ENCODE data around the gene ATP6V0C. TPM values are rescaled to one million over a fixed set of nuclear protein-coding genes. Genes with fewer than 3 reads are reported as not detected.
A peak's percentile ranks its signal among the peaks of the same experiment; 100 is the strongest.
"Not testable (repeated sequence)": the region's sequence is repeated elsewhere in the genome, so short reads cannot be mapped to it uniquely, and the experiment has no call there.

Gene ATP6V0C
- total RNA-seq, 1 donor from 2014 or later = 313 TPM

DNA sequence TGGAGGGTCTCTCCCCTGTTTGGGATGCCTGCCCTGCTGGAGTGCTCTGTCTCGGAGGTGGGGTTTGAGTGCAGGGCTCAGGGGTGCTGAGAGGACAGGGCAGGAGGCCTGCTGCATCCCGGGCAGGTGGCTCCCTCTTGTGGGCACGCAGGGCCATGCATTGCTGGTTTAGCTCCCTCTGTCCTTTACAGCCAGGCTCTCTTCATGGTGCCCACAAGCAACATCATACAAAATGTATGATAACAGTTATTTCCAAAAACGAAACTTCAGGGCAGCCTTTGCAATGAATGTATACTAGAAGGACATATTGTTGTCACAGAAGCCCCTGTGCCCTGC, 47.0 kb downstream of the ATP6V0C start:
- H3K36me3 ChIP-seq; intact Hi-C loops (cut with DNase I); H3K27me3 ChIP-seq (ENCODE audit: low read depth); H3K27ac ChIP-seq; H3K4me1 ChIP-seq; H3K9me3 ChIP-seq; H3K4me3 ChIP-seq: not testable (repeated sequence)
- DNase-seq = peak; percentile 82
- peak; percentile 93 to 94 for ATAC-seq
- TF ChIP-seq, protein P1, sequence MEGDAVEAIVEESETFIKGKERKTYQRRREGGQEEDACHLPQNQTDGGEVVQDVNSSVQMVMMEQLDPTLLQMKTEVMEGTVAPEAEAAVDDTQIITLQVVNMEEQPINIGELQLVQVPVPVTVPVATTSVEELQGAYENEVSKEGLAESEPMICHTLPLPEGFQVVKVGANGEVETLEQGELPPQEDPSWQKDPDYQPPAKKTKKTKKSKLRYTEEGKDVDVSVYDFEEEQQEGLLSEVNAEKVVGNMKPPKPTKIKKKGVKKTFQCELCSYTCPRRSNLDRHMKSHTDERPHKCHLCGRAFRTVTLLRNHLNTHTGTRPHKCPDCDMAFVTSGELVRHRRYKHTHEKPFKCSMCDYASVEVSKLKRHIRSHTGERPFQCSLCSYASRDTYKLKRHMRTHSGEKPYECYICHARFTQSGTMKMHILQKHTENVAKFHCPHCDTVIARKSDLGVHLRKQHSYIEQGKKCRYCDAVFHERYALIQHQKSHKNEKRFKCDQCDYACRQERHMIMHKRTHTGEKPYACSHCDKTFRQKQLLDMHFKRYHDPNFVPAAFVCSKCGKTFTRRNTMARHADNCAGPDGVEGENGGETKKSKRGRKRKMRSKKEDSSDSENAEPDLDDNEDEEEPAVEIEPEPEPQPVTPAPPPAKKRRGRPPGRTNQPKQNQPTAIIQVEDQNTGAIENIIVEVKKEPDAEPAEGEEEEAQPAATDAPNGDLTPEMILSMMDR (IDR thresholded peaks at IDR 0.05) = peak; percentile 46

DNA sequence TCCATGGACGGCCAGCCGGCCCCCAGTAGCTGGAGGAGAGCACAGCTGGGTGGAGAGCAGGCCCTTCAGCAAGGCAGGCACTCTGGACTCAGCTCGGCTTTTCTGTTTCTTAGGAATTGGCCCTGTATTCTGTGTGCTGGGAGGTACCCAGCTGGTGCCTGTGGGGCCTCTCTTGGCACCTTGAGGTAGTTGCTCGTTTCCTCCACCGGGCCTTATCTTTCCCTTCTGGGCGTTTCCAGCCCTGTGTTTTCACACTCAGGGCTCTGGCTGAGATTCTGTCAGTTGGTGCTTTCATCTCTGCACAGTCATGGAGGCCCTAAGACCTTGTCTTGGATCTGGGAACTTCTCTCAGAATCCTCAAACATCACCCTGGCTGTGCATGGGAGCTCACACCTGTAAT, 53.8 kb downstream of the ATP6V0C start:
- H3K27me3 ChIP-seq (ENCODE audit: low read depth); H3K36me3 ChIP-seq; H3K27ac ChIP-seq; ATAC-seq; H3K4me1 ChIP-seq; DNase-seq; H3K4me3 ChIP-seq; H3K9me3 ChIP-seq; intact Hi-C loops (cut with DNase I): not testable (repeated sequence)

DNA sequence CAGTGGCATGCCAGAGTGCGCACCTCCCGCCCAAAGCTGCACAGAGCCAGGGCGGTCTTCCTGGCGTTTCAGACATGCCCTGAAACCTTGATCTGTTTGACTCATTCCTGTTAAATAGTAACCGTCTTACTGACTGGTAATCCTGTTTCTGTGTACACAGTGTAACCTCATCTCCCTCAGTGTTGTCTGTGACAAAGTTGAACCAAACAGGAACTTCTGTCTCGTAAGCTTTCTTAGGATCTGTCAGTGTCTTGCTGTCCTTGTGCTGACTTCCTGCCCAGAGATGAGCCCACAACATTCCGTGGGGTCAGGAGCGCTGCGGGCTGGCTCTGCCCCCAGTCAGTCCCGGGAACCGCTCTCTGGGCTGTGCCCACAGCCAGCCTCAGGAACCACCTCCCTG, 54.8 kb downstream of the ATP6V0C start:
- H3K27me3 ChIP-seq (ENCODE audit: low read depth); H3K36me3 ChIP-seq; intact Hi-C loops (cut with DNase I); H3K4me3 ChIP-seq; H3K27ac ChIP-seq; H3K4me1 ChIP-seq; H3K9me3 ChIP-seq; DNase-seq: not testable (repeated sequence)
- ATAC-seq = peak; percentile 66 to 74

Small RNA genes lying within 50 kb of the gene (microRNA-seq; reads per million reads assigned to microRNA genes)
- not detected for gene MIR3178 (ENCODE audit: borderline number of aligned reads)
- not detected for gene MIR6768 (ENCODE audit: borderline number of aligned reads)

Other genes starting within 250 kb of the ATP6V0C start
- gene RNPS1, start 245.8 kb upstream of the ATP6V0C start, total RNA-seq = 98.6 TPM
- gene ABCA3, start 173.2 kb upstream of the ATP6V0C start, total RNA-seq = 491 TPM
- 3.4 TPM for gene CCNF, start 84.5 kb upstream of the ATP6V0C start, total RNA-seq
- 0.68 TPM for gene TEDC2, start 53.8 kb upstream of the ATP6V0C start, total RNA-seq
- 0.24 TPM for gene NTN3, start 42.7 kb upstream of the ATP6V0C start, total RNA-seq
- 40.2 TPM for gene TBC1D24, start 38.8 kb upstream of the ATP6V0C start, total RNA-seq
- gene AMDHD2, start 6.4 kb downstream of the ATP6V0C start, total RNA-seq = 53.4 TPM
- gene CEMP1, start 17.5 kb downstream of the ATP6V0C start, total RNA-seq = 1.4 TPM
- 74.4 TPM for gene PDPK1, start 24.1 kb downstream of the ATP6V0C start, total RNA-seq
- 24.8 TPM for gene KCTD5, start 168.6 kb downstream of the ATP6V0C start, total RNA-seq
- 1.3 TPM for gene PRSS27, start 206.3 kb downstream of the ATP6V0C start, total RNA-seq
- 659 TPM for gene SRRM2, start 238.7 kb downstream of the ATP6V0C start, total RNA-seq

All from lower lobe of right lung (tissue), 2 donors.